GM21529 (cell line): ENCODE results near the gene SYTL5.

Experiments
- ATAC-seq: cut with Tn5 transposase; IDR thresholded peaks from one replicate; pipeline ENCODE4 v1.9.1; 2021; ENCODE audit not compliant: unreplicated experiment

Gene SYTL5

DNA sequence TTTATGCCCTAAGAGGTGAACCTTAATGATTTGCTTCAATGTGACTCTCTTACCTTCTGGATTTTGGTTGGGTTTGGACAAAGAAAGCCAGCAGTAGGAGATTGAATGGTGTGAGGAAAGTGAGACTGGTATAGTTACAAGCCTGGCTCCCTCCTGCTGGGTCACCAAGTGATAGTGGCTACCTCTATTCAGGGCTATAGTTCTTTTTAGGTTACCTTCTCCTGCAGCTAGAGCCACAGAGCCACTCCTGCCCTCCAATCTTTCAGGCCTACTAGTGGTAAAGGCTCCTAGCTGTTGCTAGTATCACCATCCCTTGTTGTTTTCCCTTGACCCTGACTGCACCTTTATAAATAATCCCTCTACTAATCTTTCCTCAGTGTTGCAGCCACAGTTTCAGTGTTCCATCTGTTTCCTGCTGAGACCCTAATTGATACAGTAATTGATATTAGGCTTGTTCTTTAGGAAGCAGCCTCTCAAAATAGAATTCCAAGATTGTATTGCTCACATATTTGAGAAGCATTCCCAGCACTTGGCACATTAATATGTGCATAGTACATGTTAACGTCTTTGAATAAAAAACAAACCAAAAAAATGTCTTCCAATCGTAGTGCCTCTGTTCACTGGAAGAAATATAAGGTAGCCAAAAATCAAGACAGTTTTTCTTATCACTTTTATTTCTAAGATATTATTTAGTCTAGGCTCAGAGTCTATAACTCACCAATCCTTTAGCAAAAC, 132.0 kb downstream of the SYTL5 start:
- ATAC-seq = no peak

DNA sequence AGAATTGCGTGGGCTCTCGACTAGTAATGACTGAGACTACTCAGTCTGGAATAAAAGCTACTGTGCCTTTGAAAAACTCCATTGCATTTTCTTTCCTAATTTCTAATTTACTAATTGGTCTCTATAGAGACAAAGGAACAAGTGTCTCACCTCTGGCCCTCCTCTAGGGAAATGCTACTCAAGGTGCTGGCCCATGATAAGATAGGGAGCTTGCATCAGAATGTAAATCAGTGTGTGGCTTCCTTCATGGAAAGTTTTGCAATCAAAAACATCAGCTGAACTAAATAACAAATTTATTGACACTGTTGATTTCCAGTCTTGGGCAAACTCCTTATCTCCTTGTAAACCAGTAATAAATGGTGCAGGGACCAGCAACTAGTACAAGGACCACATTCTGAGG, 132.5 kb downstream of the SYTL5 start:
- no peak for ATAC-seq

DNA sequence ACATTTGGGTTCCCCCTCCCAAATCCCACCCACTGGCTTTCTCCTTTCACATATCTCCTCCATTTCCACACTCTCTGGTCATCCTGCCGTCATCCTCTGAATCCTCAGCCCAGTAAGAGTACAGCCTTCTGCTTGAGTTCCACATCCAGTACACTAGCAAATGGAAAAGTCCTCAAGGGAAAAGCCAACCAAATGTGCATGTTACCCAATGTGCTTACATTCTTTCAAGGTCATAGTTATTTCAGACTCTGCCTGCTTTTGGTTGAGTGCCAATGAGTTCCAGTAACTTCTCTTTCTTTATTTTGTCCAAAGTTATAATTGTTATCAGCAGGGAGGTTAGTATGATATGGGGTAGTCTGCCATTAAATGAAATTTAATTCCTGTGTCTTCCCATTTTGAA, 136.3 kb downstream of the SYTL5 start:
- no peak for ATAC-seq

DNA sequence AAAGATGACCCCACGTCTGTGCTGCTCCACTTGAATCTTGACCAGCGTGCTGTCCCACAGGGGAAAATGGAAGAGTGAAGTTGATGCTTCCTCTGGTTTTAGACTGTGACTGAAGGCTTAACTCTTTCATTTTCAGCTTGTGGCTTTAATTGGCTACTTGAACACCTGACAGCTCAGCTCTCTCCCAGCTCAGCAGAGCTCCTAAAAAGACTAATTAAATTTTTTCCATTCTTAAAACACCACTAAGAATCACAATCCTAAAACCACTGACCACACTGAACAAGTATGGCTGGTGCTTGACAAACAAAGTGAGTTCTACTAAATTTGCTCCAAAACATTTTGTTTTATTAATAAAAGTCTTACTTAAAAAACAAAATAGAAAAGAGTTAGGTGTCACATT, 142.7 kb downstream of the SYTL5 start:
- ATAC-seq = no peak

DNA sequence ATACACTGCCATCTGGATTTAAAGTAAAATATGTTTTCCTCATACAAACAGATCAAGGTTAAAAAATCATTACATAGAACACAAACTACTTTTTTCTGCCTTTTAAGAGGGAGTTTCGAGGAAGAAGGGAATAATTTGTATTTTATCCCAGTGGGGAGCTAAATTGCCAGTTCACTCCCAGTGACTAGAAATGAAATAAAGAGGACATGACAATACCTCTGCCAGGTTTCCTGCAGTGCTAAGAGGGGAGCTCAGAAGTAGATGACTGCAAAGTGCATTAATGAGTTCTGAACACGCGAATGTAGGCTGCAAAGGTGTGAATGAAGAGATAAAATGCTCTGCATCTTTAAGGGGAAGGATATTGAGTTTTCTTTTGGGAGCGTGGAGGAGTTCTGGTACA, 144.6 kb downstream of the SYTL5 start:
- no peak for ATAC-seq

DNA sequence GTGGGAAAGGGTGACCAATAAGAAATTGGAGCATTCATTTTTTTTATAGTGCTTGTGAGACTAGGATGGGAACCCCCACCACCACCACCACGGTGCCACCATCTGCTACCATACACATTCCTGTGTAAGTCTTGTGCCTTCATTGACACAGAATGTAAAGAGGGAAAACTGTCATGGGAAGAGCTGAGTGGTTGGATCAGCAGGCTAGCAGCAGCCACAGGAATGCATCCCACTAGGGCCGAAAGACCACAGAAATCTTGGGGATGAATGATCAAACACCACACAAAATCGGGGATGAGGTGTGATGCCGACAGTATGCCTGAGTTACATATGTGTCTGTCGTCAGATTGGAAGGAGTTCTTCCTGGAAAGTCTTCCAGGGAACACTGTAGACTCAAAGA, 145.1 kb downstream of the SYTL5 start:
- ATAC-seq = no peak

DNA sequence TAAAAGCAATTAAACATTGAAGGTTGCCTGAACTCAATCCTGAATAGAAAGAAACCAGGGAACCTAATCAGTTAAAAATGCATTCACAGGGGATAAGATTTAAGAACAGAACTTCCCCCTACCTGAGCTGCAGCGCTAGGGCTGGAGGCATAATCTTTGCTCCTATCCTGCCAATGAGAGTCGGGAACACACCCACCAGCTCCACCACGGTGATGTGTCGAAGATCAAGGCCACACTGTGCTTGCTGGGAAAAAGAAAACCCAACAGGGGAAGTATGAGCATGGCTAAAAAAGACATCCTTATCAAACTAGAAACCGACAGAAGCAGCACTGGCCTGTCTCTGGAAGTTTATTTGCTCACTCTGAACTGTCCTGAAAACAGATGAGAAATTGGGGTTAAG, 148.0 kb downstream of the SYTL5 start:
- no peak for ATAC-seq

DNA sequence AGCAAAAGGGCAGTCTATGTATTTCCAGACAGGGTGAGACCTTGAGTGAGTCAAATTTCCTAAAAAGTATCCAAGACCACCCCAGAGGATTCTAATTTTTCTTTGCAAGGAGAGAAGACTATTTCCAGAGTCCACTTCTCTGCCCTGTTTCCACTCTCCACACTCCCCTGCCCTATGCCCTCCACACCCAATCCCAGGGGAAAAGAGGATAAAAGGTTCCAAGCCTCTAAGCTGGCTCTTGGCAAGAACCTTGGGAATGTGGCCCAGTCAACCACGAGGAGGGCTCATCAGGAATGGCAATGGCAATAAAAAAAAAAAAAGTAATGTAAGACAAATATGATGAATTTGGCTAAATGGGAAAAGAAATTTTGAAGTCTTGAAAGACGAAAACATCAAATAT, 148.5 kb downstream of the SYTL5 start:
- no peak for ATAC-seq

DNA sequence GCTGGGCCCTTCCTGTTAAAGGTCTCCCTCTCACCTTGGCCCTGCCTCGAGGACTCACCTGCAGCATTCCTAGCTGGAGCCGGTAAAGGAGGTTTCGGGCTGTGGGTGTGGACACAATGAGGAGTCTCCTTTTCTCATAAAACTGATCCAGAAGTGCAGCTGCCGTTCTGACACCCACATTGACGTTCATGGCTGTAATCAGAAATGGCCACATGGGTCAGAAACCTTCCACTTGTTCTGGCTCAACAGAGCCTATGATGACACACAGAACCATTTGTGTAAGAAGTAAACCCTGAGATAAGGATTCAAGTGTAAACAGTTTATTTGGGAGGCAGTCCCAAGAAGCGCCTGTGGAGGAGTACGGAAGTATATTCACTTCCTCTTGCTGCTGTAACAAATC, 150.5 kb downstream of the SYTL5 start:
- ATAC-seq = no peak

DNA sequence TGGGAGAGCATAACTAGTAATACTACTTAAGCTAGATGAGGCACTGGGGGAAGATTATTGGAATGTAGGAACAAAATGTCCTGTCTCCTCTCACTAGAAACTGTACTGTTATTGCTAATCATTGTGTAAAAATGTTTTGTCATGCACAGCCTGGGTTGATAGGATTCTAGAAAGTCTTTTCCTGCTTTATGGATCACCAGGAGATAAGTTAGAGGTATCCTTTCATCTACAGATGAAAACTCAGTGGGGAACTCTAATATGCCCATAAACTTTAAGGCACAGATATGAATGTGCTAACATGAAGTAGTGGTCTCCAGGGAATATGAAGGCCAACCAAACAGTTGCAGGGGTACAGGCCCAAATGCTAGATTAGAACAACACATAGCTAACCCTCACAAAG, 156.8 kb downstream of the SYTL5 start:
- ATAC-seq = no peak

DNA sequence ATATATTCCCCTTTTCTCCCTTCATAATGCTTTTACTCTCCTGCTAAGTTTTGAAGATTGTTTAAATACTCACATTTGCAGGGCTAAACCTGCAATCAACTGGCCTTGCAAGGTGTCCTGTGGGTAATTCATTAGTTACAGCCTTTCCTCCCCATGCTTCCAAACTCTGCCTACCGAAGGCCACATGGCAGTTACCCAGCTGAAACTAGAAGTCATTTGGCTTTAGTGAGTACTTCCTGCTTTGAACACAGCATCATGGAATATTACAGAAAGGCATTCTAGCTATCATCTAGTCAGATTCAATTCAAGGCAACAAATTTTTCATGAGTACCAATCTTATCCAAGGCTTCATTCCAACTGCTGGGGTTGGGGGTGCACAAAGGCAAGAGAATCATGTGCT, 158.7 kb downstream of the SYTL5 start:
- ATAC-seq = no peak

DNA sequence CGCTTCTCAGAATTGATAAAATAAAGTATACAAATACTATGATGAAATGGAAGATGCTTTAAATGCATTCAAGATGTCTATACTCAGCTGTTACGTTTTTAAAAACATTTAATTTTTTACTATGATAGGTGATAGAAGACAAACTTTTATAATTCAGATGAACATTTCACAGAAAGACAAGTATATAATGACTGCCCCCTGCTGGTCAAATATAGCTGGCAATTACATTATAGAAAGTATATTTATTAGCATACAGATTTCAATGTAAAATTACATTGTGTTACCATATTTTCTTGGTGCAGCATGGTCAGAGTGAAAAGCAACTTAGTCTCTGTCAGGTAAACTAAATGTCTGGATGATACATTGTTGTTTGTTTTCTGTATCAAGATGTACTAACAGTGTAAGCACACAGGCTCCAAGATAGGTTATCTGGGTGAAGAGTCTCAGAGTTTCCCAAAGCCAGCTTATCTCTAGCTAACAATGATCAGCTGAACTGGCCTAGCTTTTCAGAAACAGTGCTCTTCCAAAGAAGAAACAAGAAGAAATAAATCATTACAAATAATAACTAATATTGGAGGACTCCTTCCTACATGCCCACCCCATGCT, 160.2 kb downstream of the SYTL5 start:
- no peak for ATAC-seq

DNA sequence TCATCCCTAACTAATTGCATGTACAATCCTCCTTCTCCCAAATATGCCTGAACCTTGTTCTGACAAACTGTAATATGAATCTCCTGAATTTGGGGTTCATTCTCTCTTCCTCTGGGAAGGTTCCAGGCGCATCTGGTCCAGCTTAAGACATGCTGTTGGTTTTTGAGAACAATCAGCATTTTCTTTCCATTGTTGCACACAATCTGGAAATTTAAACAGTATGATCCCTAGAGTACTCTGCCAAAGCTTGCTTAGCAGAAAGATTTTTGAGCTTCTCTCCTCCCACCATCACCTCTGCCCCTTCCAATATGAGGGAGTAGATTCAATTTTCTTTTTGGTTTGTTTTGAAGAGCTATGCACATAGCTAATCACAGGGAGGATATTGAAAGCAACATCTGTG, 164.2 kb downstream of the SYTL5 start:
- no peak for ATAC-seq

DNA sequence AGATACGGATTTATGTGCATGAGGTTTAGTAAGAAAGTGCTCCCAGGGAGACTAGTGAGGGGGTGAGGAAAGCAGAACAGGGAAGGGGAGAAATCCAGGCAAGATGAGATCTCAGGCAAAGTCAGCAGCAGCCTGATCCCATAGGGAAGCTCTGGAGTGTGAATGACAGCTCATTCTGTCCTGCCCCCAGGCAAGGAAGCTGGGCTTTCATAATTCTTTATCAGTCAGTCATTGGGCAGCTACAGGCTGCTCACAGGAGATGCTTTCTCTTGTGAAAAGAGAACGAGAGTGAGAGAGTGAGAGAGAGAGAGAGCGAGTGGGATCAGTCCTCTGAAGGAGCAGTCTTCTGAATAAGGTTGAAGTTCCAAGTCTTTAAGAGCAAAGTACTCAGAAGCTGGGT, 166.2 kb downstream of the SYTL5 start:
- ATAC-seq = no peak

DNA sequence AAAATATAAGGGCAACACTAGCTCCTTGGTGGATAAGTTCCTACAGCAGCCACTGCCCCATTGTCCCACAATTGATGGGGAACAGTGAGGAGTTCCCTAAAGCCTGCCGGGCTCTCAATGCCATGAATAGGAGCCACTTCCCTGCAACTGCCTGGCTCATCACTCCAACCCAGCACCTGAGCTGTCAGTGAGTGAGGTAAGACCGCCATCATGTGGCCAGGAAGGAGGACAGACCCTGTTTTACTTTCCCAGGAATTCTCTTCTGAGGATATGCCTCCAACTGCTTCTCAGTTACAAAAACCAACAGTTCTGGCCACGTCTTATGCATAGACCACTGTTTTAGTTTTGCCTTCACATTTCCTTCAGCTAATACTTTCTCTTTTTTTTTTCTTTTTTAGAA, 168.8 kb downstream of the SYTL5 start:
- ATAC-seq = no peak

DNA sequence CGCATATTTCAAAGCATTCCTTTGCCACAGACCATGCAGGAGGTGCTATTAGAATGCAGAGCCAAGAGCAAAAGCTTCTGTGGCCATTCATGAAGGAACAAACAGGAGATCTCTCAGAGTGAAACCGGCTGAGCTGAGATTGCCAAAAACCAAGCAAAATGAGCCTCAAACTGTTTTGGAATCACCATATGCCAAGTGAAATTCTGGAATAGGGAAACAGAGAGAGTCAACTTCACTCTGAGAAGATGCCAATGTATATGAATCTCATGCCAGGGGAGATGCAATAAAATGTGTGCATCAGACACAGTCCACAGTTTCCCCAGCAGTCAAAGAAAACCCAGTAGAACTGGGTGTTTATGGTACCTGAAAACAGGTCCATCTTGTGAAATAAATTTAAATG, 172.0 kb downstream of the SYTL5 start:
- no peak for ATAC-seq
